ENCODE results near the gene PATL2. TPM values are rescaled to one million over a fixed set of nuclear protein-coding genes. Genes with fewer than 3 reads are reported as not detected.
A peak's percentile ranks its signal among the peaks of the same experiment; 100 is the strongest.
"Not testable (repeated sequence)": the region's sequence is repeated elsewhere in the genome, so short reads cannot be mapped to it uniquely, and the experiment has no call there.

Gene PATL2
- total RNA-seq, 1 donor from 2014 or later, result 3.7 TPM

DNA sequence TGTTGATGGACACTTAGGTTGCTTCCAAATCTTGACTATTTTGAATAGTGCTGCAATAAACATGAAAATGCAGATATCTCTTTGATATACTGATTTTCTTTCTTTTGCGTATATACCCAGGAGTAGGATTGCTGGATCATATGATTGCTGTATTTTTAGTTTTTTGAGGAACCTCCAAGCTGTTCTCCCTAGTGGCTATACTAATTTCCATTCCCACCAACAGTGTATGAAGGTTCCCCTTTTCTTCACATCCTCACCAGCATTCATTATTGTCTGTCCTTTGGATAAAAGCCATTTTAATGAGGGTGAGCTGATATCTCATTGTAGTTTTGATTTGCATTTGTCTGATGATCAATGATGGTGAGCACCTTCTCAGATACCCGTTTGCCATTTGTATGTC lies 12.5 kb downstream of the PATL2 start:
- TF ChIP-seq, protein P1, sequence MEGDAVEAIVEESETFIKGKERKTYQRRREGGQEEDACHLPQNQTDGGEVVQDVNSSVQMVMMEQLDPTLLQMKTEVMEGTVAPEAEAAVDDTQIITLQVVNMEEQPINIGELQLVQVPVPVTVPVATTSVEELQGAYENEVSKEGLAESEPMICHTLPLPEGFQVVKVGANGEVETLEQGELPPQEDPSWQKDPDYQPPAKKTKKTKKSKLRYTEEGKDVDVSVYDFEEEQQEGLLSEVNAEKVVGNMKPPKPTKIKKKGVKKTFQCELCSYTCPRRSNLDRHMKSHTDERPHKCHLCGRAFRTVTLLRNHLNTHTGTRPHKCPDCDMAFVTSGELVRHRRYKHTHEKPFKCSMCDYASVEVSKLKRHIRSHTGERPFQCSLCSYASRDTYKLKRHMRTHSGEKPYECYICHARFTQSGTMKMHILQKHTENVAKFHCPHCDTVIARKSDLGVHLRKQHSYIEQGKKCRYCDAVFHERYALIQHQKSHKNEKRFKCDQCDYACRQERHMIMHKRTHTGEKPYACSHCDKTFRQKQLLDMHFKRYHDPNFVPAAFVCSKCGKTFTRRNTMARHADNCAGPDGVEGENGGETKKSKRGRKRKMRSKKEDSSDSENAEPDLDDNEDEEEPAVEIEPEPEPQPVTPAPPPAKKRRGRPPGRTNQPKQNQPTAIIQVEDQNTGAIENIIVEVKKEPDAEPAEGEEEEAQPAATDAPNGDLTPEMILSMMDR (IDR thresholded peaks at IDR 0.05; ENCODE audit: borderline replicate concordance), result no peak
- Histone ChIP-seq H3K4me3 (no peak overlapping the region), H3K27ac (replicated peaks) (no peak overlapping the region), H3K9me3 (replicated peaks) (peaks cover 29% of the 10 kb centered on the region), H3K27me3 (ENCODE audit: low read depth) (no peaks in the 10 kb centered on the region), H3K36me3 (no peaks in the 10 kb centered on the region), H3K4me1 (no peaks in the 10 kb centered on the region)
- DNase-seq, result no peak
- intact Hi-C loops (cut with micrococcal nuclease), result no loop called here

DNA sequence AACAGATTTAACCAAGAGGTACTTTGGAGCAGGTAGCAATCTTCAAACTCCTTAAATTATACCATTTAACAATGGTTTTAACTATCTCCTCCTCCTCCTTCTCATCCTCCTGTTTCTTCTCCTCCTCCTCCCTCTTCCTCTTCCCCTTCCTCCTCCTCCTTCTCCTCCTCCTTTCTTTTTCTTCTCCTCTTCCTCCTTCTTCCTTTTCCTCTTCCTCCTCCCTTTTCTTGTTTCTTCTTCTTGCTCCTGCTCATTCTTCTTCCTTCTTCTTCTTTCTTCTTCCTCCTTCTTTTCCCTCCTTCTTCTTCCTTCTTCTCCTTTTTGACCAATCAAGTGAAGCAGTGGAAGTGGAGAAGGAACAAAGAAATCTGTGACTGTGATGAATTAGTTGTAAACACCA lies 14.1 kb downstream of the PATL2 start:
- intact Hi-C loops (cut with micrococcal nuclease), result no loop called here

DNA sequence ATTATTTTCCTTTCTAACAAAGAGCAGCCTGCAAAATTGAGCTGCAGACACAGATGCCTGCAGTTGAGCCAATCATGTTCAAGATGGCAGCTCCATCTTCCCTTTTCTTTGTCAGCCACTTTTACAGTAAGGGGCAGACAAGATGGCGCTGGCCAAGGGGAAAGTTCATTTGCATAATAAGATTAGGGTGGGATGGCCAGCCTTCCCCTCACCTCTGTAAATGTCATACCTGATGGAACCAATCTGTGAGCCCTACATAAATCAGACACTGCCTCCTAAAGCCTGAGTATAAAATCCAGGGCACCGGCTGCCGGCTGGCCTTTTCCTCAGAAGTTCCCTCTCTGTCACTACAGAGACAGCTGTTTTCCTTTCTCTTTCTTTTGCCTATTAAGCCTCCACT lies 15.8 kb downstream of the PATL2 start:
- H3K36me3 ChIP-seq, result no peaks in the 10 kb centered on the region
- peaks cover 12% of the 10 kb centered on the region for H3K9me3 ChIP-seq (replicated peaks)
- intact Hi-C loops (cut with micrococcal nuclease), result no loop called here
- H3K4me3 ChIP-seq, result no peak overlapping the region
- H3K27me3 ChIP-seq (ENCODE audit: low read depth), result no peaks in the 10 kb centered on the region
- no peaks in the 10 kb centered on the region for H3K4me1 ChIP-seq
- no peak for DNase-seq
- no peak overlapping the region for H3K27ac ChIP-seq (replicated peaks)
- TF ChIP-seq, protein P1 (IDR thresholded peaks at IDR 0.05; ENCODE audit: borderline replicate concordance), result no peak

More for the DNA sequence above, 14.1 kb downstream of the PATL2 start:
- H3K9me3 ChIP-seq (replicated peaks), result peaks cover 23% of the 10 kb centered on the region
- DNase-seq, result no peak
- no peaks in the 10 kb centered on the region for H3K27me3 ChIP-seq (ENCODE audit: low read depth)
- H3K4me1 ChIP-seq, result no peaks in the 10 kb centered on the region
- no peak overlapping the region for H3K27ac ChIP-seq (replicated peaks)
- no peaks in the 10 kb centered on the region for H3K36me3 ChIP-seq
- TF ChIP-seq, protein P1 (IDR thresholded peaks at IDR 0.05; ENCODE audit: borderline replicate concordance), result no peak
- no peak overlapping the region for H3K4me3 ChIP-seq

- Histone ChIP-seq H3K4me1 (no peaks in the 10 kb centered on the region), H3K9me3 (replicated peaks) (peaks cover 4% of the 10 kb centered on the region), H3K27me3 (ENCODE audit: low read depth) (no peaks in the 10 kb centered on the region), H3K4me3 (no peak overlapping the region), H3K36me3 (no peaks in the 10 kb centered on the region), H3K27ac (replicated peaks) (no peak overlapping the region)
- no peak for DNase-seq
- intact Hi-C loops (cut with micrococcal nuclease), result no loop called here
- TF ChIP-seq, protein P1 (IDR thresholded peaks at IDR 0.05; ENCODE audit: borderline replicate concordance), result no peak
Measured at GRCh38 chr15:44694416-44694815, 16.7 kb downstream of the PATL2 start.

GRCh38 chr15:44692659-44693058 lies 18.5 kb downstream of the PATL2 start:
- intact Hi-C loops (cut with micrococcal nuclease), result no loop called here
- peaks cover 4% of the 10 kb centered on the region for H3K9me3 ChIP-seq (replicated peaks)
- H3K36me3 ChIP-seq, result no peaks in the 10 kb centered on the region
- no peaks in the 10 kb centered on the region for H3K4me1 ChIP-seq
- no peak for DNase-seq
- no peak overlapping the region for H3K27ac ChIP-seq (replicated peaks)
- no peak overlapping the region for H3K4me3 ChIP-seq
- TF ChIP-seq, protein P1 (IDR thresholded peaks at IDR 0.05; ENCODE audit: borderline replicate concordance), result no peak
- H3K27me3 ChIP-seq (ENCODE audit: low read depth), result no peaks in the 10 kb centered on the region

DNA sequence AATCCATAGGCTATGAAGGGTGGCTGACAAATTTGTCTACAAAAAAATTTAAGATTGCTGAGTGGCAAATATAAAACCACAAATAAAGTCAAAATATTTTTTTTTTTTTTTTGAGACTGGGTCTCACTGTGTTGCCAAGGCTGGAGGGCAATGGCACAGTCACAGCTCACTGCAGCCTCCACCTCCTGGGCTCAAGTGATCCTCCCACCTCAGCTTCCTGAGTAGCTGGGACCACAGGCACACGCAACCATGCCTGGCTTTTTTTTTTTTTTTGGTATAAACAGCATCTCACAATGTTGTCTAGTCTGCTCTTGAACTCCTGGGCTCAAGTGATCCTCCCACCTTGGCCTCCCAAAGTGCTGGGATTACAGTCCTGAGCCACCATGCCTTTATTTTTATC lies 20.9 kb downstream of the PATL2 start:
- H3K4me3 ChIP-seq; DNase-seq; intact Hi-C loops (cut with micrococcal nuclease); H3K9me3 ChIP-seq (replicated peaks); H3K4me1 ChIP-seq; H3K27ac ChIP-seq (replicated peaks); H3K36me3 ChIP-seq; H3K27me3 ChIP-seq (ENCODE audit: low read depth): not testable (repeated sequence)

DNA sequence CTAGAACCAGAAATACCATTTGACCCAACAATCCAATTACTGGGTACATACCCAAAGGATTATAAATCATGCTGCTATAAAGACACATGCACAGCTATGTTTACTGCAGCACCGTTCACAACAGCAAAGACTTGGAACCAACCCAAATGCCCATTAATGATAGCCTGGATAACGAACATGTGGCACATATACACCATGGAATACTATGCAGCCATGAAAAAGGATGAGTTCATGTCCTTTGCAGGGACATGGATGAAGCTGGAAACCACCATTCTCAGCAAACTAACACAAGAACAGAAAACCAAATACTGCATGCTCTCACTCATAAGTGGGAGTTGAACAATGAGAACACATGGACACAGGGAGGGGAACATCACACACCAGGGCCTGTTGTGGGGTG lies 21.8 kb downstream of the PATL2 start:
- H3K27ac ChIP-seq (replicated peaks); H3K4me1 ChIP-seq; H3K36me3 ChIP-seq; H3K4me3 ChIP-seq; DNase-seq; H3K27me3 ChIP-seq (ENCODE audit: low read depth); H3K9me3 ChIP-seq (replicated peaks); intact Hi-C loops (cut with micrococcal nuclease): not testable (repeated sequence)

- H3K27ac ChIP-seq (replicated peaks); H3K27me3 ChIP-seq (ENCODE audit: low read depth); H3K36me3 ChIP-seq; H3K9me3 ChIP-seq (replicated peaks); intact Hi-C loops (cut with micrococcal nuclease): not testable (repeated sequence)
- peak; percentile 29 for DNase-seq
- peak overlapping the region; percentile 17 for H3K4me3 ChIP-seq
- H3K4me1 ChIP-seq, result peaks cover 15% of the 10 kb centered on the region
Measured at GRCh38 chr15:44682809-44683682, 28.1 kb downstream of the PATL2 start.
